Transverse colon (tissue), 4 donors: ENCODE data around the gene CNTNAP2.

Experiments
- CTCF ChIP-seq, 5 experiments: fragments of 200-600 bp in 3 of 5; fragments of 450-650 bp in 2 of 5; sonication (generic) in 3 of 5; IDR thresholded peaks; 1 replicate in 2 of 5; 2 replicates in 3 of 5; pipeline ENCODE4 v1.5.1; 2016 to 2017; ENCODE audit warnings: antibody characterized with exemption in 5 of 5, inconsistent platforms in 3 of 5, mild to moderate bottlenecking in 2 of 5, moderate library complexity in 1 of 5
- POLR2AphosphoS5 ChIP-seq, 3 donors: sonication (generic); formaldehyde crosslinking; IDR thresholded peaks; one replicate each; pipeline ENCODE4 v1.6.1; 2016; ENCODE audit warnings: antibody characterized with exemption in 3 of 3

DNA sequence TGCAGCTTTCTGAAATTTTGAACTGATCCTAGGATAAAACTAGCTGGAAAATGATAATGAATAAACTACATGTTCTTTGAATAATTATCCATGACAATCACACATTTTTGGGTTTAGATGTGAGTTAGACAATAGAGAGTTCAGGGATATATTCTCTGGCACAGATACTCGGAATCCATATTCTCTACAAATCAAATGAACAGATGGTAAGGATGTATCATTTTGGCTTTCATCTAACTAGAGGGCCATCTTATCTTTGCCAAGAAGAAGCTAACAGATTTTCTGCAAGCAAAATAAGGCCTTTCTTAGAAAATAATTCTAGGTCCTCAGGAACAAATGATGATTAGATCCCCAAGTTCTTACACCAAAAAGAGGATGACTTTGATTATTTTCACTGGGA is 2118.1 kb downstream of the CNTNAP2 start:
- TF ChIP-seq CTCF (IDR thresholded peaks at IDR 0.05), result no peak
- no peak for TF ChIP-seq POLR2AphosphoS5 (IDR thresholded peaks at IDR 0.05)
